Measurements from ENCODE around the gene ODC1.

The ODC1 gene

DNA sequence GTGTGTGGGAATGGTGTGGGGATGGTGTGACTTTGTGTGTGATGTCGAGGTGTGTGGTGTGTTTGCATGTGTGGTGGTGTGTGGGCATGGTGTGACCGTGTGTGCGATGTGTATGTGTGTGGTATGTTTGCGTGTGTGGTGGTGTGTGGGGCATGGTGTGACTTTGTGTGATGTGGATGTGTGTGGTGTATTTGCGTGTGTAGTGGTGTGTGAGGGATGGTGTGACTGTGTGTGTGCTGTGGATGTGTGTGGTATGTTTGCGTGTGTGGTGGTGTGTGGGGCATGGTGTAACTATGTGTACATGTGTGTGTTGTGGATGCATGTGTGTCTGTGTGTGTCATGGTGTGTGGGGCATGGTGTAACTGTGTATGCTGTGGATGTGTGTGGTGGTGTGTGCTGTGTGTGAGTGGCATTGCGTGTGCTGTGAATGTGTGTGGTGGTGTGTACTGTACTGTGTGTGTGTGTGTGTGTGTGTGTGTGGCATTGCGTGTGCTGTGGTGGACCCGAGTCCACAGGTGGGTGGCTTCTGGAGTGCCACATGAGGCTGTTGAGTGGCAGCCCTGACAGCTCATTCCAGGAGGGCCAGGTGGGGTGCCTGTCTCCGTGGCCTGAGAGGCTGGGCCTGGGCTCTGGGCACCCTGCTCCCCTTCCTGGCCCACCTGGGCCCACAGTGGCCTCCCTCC lies 14.7 kb downstream of the ODC1 start:
- DNase-seq, result no peak

DNA sequence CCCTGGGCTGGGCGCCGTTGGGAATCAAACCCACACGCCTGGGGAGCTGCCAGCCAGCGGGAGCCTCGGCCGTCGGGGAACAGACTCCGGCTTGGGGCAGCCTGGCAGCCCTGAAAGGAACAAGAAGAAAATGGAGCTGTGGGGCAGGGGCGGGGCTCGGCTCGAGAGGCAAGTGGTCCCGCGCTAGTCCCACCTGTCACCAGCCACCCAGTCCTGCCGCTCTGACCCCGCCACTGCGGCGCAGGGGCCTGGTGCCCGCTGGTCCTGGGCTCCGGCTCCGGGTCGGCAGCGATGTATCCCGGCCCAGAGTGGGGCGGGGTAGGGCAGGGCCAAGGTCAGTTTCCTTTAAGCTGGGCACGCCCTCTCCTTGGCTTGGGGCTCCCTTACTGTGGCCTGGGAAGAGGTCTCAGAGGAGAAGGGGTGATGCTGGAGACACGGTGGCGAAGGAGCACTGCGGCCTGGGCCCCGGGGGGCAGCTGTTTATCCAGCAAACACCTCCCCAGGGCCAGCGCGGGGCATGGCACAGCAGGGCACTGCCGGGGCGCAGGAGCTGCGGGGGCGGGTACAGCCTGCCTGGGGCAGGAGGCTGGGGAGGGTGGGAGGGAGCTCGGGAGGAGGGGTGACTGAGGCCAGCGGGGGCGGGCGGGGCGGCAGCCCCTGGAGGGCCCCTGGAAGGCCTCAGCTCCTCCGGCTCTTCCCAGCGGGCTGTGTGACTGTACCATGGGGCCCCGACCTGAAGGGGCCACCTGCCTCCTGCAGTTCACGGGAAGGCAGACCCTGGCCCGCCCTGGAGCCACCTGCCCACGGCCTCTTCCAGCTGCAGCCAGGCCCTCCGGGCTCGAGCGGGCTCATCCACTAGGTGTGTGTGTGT lies 15.6 kb downstream of the ODC1 start:
- no peak for DNase-seq

DNA sequence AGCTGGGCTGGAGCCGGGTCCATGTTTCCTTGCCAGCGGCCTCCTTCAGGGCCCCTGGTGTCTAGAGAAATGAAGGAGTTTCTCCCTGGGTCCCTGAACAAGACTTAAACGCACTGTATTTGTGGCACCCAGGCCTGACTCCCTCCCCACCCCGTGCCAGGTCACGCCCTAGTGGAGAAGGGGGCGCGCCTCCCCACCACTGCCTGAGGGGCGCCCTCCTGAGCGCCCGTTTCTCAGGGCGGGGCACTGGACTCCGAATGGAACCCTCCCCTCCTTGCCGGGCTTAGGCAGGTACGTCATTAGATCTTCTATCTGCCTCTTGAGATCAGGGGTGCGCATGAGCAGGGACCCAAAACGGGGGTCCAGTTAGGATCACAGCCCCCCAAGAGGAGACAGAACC lies 16.3 kb downstream of the ODC1 start:
- no peak for DNase-seq

DNA sequence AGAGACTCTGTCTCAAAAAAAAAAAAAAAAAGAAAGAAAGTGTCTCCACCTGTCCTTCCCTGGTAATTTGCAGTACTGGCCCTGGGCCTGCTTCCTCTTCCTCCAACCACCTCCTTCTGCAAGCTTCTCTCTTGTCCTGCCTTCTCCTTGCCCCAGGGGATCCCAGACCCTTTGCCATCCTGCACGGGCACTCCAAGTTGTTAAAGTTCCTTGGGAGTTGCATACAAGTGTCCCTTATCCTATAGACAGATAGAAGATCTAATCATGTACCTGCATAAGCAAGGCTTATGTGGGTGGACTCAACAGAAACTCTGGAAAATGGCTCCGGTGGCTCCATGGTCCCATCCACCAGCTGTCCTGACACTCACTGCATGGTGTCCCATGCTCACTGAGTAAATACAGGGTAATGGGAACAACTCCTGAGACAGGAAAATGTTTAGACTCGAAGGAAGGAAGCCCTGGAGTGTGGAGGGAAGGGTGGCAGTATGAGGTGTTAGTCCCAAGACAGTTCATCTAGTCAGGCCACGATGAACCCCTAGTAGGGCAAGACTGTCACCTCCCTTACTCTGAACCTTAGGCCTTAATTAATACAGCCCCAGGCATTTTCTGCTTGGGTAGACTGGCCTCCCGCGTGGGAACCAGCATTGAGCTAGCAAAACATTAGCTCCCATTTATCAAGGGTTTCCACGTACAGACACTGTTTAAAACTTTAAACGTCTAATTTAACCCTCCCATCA lies 17.1 kb downstream of the ODC1 start:
- DNase-seq, result no peak

DNA sequence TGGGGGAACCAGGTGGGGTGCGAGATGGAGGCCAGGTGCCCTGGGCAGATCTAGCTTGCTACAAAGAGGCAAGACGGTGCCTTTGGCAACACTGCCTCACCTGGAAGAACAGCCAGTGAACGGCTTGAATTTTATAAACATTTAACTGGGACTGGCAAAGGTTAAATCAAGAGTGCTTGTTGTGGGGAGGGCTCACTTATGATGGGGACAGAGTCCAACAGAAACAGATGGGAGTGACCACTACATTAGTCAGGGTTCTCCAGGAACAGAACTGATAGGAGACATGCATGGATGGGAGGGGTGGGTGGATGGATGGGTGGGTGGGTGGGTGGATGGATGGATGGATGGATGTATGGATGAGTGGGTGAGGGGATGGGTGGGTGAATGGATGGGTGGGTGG lies 19.2 kb downstream of the ODC1 start:
- no peak for DNase-seq

DNA sequence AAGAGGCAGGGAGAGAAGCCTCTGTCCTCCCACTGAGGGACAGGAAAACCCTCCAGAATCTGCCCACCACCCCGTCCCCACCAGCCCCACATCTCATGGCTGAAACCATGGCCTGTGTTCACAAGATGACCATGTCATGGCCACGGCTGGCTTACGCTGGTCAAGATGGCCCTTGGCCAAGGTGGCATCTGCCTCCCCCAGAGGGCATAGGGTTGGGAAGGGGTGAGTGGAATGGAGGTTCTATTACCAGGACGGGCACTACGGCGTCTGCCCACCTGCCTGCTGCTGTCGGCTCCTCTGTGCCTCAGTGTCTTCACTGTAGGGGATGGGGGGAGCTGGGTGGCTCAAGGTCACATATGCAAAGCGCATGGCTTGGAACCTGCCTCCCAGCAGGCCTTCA lies 19.8 kb downstream of the ODC1 start:
- DNase-seq, result no peak

DNA sequence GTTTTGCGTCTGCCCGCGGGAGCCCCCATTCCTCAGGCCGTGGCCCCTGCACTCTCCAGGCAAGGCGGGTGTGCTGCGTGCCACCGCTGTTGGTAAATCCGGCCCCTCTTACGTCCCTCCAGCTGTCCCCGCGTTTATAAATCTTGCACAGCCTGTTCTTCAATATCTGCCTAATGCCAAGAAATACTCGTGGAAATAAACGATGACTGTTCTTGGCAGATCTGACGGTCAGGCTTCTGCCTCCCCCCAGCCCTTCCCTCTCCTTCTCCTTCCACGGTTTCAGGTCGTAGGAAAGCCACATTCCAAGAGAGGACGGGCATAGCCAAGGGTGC lies 20.5 kb downstream of the ODC1 start:
- no peak for DNase-seq

DNA sequence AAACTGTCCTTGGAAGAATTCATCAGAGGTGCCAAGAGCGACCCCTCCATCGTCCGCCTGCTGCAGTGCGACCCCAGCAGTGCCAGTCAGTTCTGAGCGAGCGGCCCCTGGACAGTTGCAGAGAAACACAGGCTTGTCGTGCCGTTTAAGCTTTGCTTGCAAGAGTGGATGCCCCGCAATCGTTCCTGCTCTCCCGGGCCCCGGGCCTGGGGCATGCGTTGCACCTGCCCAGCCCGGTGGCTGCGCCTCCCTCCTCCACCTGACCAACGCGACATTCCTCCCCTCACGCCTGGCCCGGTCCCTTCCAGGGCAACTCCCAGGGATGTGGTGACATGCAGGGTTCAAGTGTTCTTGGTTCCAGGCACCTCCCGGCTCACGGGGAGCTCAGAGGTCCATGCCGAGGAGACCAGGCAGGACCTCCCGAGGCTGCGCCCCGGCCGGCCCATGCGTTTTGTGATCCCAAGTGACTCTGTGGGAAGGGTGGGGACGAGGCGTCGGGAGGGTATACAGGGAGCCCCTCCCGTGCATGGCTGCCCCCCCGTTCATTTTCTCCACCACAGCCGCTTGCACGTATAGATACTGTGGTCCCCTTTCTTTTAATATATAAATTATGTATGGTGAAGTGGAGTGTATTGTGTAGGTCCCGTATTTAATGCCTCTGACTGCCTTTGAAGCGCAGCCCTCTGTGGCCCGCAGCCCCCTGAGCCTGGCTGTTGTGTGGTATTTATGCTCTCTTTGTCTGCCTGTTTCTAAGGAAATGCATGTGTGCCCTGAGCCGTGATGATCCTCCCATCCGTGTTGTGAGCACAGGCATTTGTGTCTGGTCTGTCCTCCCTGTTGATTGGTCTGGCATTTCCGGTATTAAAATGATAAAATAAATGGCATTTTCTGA lies 21.2 kb downstream of the ODC1 start:
- no peak for DNase-seq

DNA sequence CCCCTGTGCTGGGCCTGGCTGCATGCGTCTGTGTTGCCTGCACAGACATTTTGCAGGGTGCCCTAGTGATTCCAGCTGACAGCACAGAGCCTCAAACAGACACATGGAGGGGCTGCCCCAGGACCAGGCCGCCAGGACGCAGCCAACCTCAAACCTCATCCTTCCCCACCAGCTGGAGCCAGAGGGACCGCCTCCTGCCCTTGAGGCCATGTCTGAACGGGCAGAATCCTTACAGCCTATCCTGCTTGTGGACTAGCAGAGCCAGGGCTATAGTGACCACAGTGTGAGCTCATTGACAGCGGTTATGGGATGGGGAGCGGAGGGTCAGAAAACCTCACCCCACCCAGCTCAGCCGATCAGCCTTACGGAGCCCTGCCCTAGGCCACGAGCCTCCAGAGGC lies 22.4 kb downstream of the ODC1 start:
- DNase-seq, result no peak

DNA sequence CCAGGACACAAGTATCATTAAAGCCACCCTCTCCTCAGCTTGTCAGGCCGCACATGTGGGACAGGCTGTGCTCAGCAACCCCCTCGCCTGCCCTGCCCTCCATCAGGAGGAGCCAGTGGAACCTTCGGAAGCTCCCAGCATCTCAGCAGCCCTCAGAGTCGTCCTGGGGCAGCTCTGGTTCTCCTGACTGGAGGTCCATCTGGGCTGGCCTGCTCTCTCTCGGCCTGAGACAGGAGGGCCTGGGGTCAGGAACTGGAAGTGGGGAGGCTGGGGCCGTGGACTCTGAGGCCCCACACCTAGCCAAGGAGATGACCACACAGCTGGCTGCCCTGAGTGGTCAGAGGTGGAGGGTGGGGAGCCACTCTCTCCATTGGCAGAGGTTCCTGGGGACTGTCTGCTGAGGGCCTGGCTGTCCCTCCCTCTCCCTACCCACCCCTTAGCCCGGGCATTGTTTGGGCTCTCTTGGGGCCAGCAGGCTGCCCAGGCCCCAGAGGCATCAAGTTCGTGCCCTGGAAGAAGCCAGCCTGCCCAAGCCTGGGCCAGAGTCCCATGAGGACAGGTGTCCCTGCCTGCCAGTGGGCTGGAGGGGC lies 23.1 kb downstream of the ODC1 start:
- no peak for DNase-seq

DNA sequence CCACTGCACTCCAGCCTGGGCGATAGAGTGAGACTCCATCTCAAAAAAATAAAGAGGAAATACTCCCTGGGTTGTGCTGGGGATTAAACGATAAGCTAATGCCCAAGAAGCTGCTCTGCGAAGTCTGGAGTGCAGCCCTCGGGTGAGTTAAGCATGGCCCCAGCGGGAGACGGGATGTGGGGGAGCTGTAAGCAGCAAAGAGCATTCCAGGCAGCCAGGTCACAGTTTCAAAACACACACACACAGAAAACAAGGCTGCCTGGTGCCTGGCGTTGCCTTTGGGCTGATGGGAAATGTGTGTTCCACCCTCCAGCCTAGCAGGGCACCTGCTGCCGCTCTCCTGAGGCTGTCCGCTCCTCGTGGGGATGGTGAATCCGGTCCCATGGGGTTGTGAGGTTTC lies 24.1 kb downstream of the ODC1 start:
- DNase-seq, result no peak

DNA sequence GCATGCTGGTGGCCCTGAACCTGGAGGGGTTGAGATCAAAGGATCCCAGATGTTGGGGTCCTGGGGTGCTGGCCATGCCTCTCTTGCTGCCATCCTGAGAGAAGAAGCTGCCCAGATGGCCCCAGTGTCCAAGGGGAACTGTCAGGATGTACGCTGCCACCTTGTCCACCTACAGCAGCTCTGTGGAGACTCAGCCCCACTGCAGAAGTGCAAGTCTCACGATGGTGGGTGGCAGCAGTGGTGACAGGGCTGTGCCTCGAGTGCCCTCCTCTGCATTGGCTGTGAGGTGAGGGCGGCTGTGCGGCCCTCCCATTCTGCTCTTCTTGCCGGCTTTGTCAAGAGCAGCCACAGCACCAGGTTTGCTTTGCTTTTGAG lies 24.7 kb downstream of the ODC1 start:
- DNase-seq, result no peak

DNA sequence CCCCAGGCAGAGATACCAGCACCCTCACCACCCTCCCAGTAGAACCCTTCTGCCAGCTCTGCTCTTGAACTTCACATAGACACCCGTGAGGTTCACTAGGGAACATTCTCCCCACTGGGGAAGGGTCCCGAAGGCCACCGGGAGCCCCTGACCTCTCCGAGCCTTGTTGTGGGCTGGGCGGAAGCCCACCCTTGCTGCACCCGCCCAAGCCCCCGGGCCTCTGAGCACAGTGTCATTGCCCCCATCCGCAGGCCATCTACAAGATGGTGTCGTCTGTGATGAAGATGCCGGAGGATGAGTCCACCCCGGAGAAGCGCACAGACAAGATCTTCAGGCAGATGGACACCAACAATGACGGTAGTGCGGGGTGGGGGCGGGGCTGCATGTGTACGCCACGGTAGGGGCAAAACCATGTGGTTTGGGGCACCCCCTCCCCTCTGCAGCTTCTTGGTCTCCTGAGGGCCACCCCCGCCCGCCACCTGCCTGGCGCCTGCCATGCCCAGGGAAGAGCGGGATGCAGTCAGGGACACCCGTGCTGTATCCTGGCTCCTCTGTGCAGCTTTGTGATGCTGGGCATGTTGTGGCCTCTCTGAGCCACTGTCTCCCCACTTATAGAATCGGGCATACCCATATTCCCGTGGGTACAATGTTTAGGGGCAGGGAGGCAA lies 25.3 kb downstream of the ODC1 start:
- DNase-seq, result no peak

DNA sequence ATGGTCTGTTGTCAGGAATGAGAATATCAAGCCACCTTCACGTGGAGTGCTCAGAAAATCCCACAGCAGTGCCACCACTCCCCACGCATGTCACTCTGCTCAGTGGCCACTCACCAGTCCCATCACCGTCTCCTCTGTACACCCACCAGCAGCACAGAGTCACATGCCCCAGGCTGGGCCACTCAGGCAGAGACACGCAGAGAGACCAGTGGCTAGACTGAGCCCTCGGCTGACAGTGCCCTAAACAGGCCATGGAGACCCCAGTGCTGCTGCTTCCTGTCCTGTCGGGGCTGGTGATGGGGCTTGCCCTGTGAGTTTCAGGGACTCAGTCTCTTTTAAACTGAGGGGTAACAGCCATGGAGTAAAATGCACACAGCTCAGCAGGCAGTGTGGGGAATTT lies 25.9 kb downstream of the ODC1 start:
- DNase-seq, result no peak

DNA sequence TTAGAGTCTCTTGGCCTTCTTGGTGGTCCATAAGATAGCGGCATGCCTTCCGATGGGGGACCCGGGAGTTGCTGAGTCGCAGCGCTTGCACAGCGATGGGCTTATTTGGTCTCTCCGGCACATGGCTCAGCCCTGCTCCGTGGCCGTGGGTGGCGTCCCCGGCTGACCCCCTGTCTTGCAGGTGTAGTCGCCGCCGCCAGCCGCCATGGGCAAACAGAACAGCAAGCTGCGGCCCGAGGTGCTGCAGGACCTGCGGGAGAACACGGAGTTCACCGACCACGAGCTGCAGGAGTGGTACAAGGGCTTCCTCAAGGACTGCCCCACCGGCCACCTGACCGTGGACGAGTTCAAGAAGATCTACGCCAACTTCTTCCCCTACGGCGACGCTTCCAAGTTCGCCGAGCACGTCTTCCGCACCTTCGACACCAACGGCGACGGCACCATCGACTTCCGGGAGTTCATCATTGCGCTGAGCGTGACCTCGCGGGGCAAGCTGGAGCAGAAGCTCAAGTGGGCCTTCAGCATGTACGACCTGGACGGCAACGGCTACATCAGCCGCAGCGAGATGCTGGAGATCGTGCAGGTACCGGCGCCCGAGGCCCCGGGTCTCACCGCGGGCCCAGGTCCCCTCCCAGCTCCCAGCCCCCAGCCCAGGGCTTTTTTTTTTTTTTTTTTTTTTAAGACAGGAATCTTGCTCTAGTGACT lies 28.4 kb downstream of the ODC1 start:
- DNase-seq, result no peak

DNA sequence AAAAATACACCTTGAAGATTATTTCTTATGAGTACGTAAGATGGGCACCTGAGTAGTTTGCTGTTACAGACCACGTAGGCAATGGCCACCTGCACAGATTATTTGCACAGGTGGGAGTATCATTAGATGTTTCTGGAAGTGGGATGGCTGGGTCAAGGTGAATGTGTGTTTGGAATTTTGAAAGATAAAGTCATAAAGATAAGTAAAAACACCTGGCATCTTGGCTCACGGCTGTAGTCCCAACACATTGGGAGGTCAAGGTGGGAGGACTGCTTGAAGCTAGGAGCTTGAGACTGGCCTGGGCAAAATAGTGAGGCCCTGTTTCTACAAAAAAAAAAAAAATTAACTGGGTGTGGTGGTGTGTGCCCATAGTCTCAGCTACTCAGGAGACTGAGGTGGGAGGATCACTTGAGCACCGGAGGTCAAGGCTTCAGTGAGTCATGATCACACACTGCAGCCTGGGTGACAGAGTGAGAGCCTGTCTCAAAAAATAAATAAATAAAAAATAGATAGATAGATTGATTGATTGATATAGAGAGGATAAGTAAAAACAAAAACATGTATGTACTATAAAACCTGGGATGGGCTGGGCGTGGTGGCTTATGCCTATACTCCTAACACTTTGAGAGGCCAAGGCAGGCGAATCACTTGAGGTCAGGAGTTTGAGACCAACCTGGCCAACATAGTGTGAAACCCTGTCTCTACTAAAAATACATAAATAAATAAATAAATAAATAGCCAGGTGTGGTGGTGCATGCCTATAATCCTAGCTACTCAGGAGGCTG lies 30.4 kb downstream of the ODC1 start:
- no peak for DNase-seq

DNA sequence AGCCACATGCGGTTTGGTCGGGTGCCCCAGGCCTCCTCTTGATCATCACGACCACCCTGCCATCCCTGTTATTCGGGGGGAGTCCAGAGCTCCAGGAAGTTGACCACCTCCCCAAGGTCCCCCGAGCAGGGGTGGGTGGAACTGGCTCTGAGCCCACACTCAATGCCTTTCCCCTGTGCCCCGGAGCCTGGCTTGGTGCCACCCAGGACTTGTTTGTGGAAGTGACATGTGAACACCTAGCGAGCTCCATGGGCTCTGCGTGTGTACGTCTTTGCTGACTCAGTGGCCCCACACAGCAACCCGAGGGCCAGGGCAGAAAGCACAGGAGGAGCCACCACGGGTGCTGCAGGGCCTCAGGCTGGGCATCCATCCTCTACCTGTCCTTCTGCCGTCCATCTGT lies 32.5 kb downstream of the ODC1 start:
- no peak for DNase-seq

DNA sequence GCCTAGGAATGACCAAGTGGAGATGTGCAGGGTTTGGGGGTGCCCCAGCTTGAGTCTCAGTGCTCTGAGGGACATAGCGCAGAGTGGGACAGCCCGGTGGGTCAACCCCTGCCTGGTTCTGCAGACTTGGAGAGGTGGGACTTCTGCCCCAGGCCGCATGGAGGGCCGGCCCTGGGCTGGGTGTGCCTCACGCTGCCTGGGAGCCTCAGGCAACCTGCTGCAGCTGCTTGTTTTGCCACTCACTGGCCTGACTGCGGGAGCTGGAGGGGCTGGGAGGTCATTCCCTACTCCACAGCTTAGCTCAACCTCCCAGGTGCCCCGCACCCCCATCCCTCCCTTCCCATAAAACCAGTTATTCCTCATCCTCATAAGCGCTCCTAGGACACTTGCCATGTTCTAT lies 33.1 kb downstream of the ODC1 start:
- DNase-seq, result no peak

DNA sequence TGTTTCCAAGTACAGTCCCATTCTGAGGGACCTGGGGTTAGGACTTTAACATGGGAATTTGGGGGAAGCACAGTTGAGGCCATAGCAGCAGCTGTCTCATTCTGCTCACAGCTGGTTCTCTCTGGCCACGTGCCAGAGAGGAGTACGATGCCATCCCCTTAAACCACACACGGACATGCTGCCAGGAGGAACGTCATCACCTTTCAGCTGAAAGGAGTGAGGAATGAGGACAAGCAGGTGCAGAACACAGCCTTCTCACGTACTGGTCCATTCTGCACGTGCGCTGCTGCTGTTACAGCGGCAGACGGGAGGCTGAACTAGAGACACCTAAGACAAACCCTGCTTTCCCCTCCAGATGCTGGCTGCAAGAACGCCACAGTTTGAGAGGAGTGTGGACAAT lies 33.5 kb downstream of the ODC1 start:
- DNase-seq, result peak; percentile 88

DNA sequence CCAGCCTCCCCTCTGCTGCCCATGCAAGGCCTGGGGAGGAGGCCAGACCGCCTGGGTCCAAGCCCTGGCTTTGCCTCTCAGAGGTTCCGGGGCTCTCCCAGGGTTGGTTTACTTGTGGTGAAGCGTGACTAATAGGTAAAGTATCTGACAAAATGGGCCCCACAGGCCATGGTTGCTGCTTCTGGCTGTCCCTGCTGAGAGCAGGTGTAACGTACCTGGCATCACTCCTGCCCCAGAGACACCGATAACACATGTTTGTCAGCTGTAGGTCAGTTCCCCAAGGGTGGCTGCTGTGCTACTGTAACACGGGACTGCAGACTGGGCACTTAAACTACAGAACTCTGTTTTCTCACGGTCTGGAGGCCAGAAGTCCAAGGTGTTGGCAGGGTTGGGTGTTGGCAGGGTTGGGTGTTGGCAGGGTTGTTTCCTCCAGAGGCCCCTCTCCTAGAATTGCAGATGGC lies 34.1 kb downstream of the ODC1 start:
- DNase-seq, result peak; percentile 58
